NCI-H774 (cell line): ENCODE measurements around the gene TBC1D3B.
"Not testable (repeated sequence)": the region's sequence is repeated elsewhere in the genome, so short reads cannot be mapped to it uniquely, and the experiment has no call there.

ENCODE experiments used
- DNase-seq: peaks from one replicate; lab custom pipeline; 2025; lab: John Stamatoyannopoulos, UW

The TBC1D3B gene

DNA sequence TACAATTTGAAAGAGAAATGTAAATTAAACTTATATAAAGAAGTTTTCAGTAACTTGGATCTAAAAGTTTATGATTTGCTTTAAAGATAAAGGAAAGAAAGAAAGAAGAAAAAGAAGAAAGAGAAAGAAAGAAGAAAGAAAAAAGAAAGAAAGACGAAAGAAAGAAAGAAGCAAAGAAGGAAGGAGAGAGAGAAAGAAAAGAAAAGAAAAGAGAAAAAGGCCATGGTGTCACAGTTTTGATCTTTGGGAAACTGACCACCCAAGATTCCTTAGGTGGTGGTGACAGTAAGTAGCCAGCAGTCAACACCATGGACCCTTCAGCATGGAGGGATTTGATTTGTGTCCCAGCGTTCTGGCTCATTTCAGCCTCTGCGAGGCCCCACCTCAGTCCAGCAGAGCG is 24.7 kb upstream of the TBC1D3B start:
- not testable (repeated sequence) for DNase-seq

- no peak for DNase-seq
Measured at GRCh38 chr17:36198831-36199465, 22.5 kb upstream of the TBC1D3B start.

GRCh38 chr17:36197387-36197703 is 20.9 kb upstream of the TBC1D3B start:
- DNase-seq = no peak

DNA sequence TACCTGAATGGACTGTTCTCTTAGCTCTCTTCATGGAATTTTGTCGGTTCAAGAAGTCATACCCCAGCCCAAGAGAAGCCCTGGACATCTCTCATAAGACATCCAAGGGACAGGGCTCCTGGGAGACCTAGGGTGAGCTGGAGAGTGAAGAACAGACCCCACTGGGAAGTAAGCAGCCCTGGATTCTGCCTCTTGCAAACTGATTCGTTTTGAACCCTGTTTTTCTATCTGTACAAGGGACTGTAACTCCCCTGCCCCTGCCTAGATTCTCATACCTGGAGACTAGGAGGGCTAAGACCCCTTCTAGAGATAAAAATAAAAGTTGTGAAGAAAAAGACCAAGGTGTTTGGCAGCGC is 19.7 kb upstream of the TBC1D3B start:
- DNase-seq = no peak

- no peak for DNase-seq
Measured at GRCh38 chr17:36195434-36196130, 19.1 kb upstream of the TBC1D3B start.

GRCh38 chr17:36194832-36195433 is 18.5 kb upstream of the TBC1D3B start:
- not testable (repeated sequence) for DNase-seq

GRCh38 chr17:36194147-36194831 is 17.9 kb upstream of the TBC1D3B start:
- not testable (repeated sequence) for DNase-seq

- no peak for DNase-seq
Measured at GRCh38 chr17:36193216-36193775, 16.9 kb upstream of the TBC1D3B start.

GRCh38 chr17:36190549-36191330 is 14.3 kb upstream of the TBC1D3B start:
- not testable (repeated sequence) for DNase-seq

DNA sequence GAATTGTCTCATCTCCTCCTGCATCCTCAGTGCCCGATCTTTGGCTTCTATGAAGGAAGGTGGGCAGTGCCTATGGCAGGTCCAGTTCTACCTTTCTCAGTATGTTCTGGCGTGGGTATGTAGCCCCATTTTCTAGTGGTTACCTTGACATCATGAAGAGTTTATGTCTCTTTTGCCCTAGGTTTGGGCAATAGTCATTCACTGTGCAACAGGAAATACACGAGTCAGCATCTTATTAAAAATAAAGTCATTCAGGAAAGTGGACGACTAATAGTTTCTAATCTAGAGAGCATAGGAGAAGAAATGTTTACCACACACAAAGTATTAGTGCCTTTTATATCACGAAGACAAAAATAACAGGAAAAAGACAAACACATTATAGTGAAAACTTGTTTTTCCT is 13.6 kb upstream of the TBC1D3B start:
- DNase-seq = not testable (repeated sequence)

GRCh38 chr17:36188891-36189306 is 12.5 kb upstream of the TBC1D3B start:
- DNase-seq = no peak

- not testable (repeated sequence) for DNase-seq
Measured at GRCh38 chr17:36187943-36188665, 11.7 kb upstream of the TBC1D3B start.

GRCh38 chr17:36186810-36187763 is 10.7 kb upstream of the TBC1D3B start:
- DNase-seq = not testable (repeated sequence)

GRCh38 chr17:36185416-36185815 is 9.0 kb upstream of the TBC1D3B start:
- DNase-seq = no peak

DNA sequence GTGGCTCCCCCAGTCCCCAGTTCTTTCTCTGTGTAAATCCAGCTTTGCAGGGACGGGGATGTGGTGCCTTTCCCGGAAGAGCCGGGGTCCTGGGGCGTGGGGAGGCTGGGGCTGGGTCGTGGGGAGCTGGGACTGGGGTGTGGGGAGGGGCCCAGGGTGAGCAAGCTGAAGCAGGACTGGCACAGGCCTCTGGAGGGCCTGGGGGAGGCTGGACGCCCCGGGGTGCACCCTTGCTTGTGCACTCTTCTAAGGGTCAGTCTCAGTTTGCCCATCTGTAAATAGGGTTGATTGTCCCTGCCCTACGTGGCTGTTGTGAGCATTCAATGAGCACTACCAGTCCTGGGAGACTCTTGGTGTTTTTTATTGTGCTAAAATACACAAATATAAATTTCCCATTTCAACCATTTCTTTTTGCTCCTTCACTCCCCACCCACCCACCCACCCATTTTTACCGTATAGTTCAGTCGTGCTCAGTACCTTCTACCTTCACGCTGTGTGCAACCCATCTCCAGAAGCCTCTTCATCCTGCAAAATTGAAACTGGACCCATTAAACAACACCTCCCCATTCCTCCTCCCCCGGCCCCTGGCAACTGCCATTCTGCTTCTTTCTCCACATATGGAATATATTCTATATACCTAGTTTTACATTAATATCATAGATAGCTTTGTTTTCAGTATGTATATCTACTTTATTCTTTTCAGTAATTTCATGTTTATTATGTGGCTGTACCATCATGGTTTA is 7.8 kb upstream of the TBC1D3B start:
- no peak for DNase-seq

DNA sequence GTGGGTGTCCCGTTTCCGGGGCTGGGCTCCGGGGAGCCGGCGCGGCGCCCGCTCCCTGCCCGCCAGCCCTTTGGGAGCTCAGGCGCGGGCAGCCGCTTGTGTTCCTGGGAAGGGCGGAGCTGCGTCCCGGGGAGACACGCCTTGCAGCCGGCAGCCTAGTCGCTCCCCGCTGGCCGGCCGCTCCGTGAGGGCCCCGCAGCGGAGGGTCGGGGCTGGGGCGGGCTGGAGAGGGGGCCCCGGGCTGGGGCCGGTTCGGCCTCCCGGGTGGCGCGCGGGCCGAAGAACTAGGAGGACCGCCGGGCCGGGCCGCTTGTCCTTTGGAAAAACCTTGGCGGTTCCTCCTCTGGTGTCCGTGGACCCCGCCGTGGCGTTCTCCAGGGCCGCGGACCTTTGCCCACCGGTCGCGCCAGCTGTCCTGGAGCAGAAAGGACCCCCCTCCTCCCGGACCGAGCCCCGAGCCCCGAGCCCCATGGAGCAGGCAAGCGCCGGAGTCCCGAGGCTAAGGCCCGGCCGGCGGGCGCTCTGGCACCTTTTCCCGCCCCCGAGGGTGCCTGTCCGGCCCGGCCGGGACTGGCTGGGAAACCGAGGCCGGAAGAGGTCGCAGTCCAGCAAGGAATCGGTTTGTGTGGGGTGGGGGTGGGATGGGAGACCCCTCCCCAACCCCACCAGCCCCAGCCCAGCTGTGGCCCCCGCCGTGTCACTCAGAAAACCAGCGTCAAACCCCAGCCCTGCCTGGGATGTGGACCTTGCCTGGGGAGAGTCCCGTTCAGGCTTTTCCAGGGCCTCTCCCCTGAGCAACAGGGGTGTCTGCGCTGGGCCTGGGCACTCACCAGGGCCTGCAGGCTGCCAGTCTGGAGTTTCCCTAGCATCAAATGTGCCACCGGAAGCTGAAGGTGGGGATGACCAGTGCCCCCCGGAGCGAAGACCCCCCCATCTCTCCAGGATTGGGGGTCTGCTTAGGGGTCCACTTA is 6.8 kb upstream of the TBC1D3B start:
- DNase-seq = no peak

DNA sequence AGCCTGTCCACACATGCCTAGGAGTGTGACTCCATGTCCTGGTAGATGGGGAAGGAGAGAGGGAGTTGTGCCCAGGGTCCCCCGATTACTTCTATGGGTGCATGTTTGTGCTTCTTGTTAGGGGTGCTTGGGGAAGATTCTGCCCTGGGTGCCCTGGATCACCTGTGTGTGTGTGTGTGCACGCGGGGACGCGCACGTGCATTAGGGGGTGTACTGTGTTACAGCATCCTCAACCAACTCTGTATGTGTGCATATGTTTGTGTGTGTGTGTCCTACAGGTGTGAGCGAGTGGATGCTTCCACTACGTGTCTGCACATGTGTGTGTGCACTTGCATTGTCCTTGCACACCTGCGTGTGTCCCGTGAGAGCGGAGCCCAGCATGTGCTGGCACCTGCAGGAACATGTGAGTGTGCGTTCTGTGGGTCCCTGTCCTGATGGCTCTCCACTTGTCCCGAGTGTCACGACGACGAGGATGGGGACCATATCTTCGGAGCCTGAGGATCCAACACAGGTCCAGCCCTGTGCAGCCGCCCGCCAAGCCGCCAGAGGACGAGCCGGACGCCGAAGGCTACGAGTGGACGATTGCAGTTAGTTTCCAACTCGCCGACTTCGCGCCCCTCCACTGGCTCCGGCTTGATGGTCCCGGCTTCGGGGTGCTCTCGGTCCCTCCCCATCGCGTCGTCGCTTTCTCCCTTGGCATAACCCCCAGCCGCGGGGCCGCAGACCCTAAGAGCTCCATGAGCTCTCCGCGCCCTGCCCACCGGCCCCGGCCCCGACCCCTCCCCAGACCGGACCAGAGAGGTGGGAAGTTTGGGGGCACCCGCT is 6.0 kb upstream of the TBC1D3B start:
- DNase-seq = no peak
